Aorta (tissue), 5 donors: ENCODE results near the gene RSU1. TPM values are rescaled to one million over a fixed set of nuclear protein-coding genes. Genes with fewer than 3 reads are reported as not detected.
"Not testable (repeated sequence)": the region's sequence is repeated elsewhere in the genome, so short reads cannot be mapped to it uniquely, and the experiment has no call there.

ENCODE experiments used
- ATAC-seq: fragments of 200-7000 bp; cut with Tn5 transposase; one replicate; pipeline ENCODE4 v1.9.1; 2022; ENCODE audit warnings: moderate library complexity; ENCODE audit not compliant: low FRiP score
- DNase-seq, 2 donors: peaks; one replicate each; pipeline ENCODE4 v3.0.0-alpha.2; 2020
- H3K27ac ChIP-seq, 2 donors: one replicate each; pipeline ENCODE4 v1.5.1; 2013; ENCODE audit warnings: low read length in 2 of 2, mild to moderate bottlenecking in 2 of 2, moderate library complexity in 2 of 2, control low read depth in 1 of 2, inconsistent platforms in 1 of 2, low read depth in 1 of 2
- H3K27me3 ChIP-seq, 2 donors: one replicate each; pipeline ENCODE4 v1.6.1; 2013; ENCODE audit warnings: control low read depth in 1 of 2, low read length in 1 of 2, mild to moderate bottlenecking in 1 of 2, moderate library complexity in 1 of 2; ENCODE audit not compliant: insufficient read depth in 2 of 2, control insufficient read depth in 1 of 2
- H3K36me3 ChIP-seq, 2 donors: one replicate each; pipeline ENCODE4 v1.6.1; 2013; ENCODE audit warnings: control low read depth in 1 of 2, low read length in 1 of 2, mild to moderate bottlenecking in 1 of 2; ENCODE audit not compliant: insufficient read depth in 2 of 2, control insufficient read depth in 1 of 2
- H3K4me1 ChIP-seq, 2 donors: one replicate each; pipeline ENCODE4 v1.6.1; 2013; ENCODE audit warnings: low read length in 2 of 2, control low read depth in 1 of 2, mild to moderate bottlenecking in 1 of 2, moderate library complexity in 1 of 2; ENCODE audit not compliant: insufficient read depth in 2 of 2, control insufficient read depth in 1 of 2
- H3K4me3 ChIP-seq, 2 donors: one replicate each; pipeline ENCODE4 v1.5.1; 2013; ENCODE audit warnings: low read length in 2 of 2, control low read depth in 1 of 2, mild to moderate bottlenecking in 1 of 2
- H3K9me3 ChIP-seq: one replicate; pipeline ENCODE4 v1.6.1; 2013; ENCODE audit warnings: mild to moderate bottlenecking, low read length; ENCODE audit not compliant: control insufficient read depth
- WGBS, 2 donors: extraction: QIAGEN DNeasy Blood & Tissue Kit; methylation state at CpG; one replicate each; pipeline ENCODE4 v1.1.7; 2013; 5-methylcytosine and 5-hydroxymethylcytosine counted together
- intact Hi-C, 2 donors: fragments of 100-400 bp; cut with DNase I; formaldehyde crosslinking; loops; one replicate each; pipeline versions ENCODE4 v1.14.2 to v1.15.0; 2022
- polyA plus RNA-seq, 2 donors: library from polyadenylated mRNA; stranded (reverse); fragments of 200-250 nt; gene quantifications; one replicate each; pipeline ENCODE4 v1.2.3, GENCODE V29; 2013
- total RNA-seq, 2 donors: library from RNA; stranded (reverse); fragmentation: NEBNext Ultra II Directional; extraction: Animal tissue kit (Norgen Biotek cat#: 25700); gene quantifications; one replicate each; pipeline ENCODE4 v1.2.1, GENCODE V29; 2021
- donor health status: healthy with polysubstance abuse.
- donor health status: Bipolar disorder and iron deficiency.
- donor health status: DM: no; HTN: no; CAD: no.
- donor health status: DM: no; HTN: no; CAD: no.
- donor health status: DM: yes; HTN: yes; CAD: no.

The RSU1 gene
- total and polyA plus RNA-seq, 4 donors, result 65.0 to 130 (median 107) TPM

GRCh38 chr10:16832351-16833080 is 15.3 kb upstream of the RSU1 start:
- intact Hi-C loops, result no loop called here

GRCh38 chr10:16828701-16829175 is 11.5 kb upstream of the RSU1 start:
- no peaks in the 10 kb centered on the region for H3K9me3 ChIP-seq
- WGBS, 2 donors, result 6% methylated on average over 9 of the region's 9 CpGs
- DNase-seq (peak; percentile 75 to 83), ATAC-seq (peak; percentile 70)
- no peaks in the 10 kb centered on the region for H3K27me3 ChIP-seq
- H3K4me1 ChIP-seq, result no peaks in the 10 kb centered on the region
- H3K4me3 ChIP-seq, result no peak overlapping the region
- intact Hi-C loops, result loop anchor here in 1 of 2 donors (5.0 kb wide), 1 partner anchor 909 kb away; no protein-coding TSS in a partner anchor
- H3K36me3 ChIP-seq, result no peaks in the 10 kb centered on the region
- H3K27ac ChIP-seq, result peak overlapping the region in 1 of 2 donors; percentile 4

More at GRCh38 chr10:16832351-16833080, 15.3 kb upstream of the RSU1 start:
- Histone ChIP-seq H3K4me1 (no peaks in the 10 kb centered on the region), H3K27me3 (no peaks in the 10 kb centered on the region), H3K27ac (peak overlapping the region; percentile 91 to 98), H3K9me3 (no peaks in the 10 kb centered on the region), H3K4me3 (no peak overlapping the region), H3K36me3 (no peaks in the 10 kb centered on the region)
- WGBS, 2 donors, result 13 to 14% methylated on average over 11 of the region's 11 CpGs
- no peak for ATAC-seq
- peak in 1 of 2 donors; percentile 75 for DNase-seq

- H3K9me3 ChIP-seq, result no peaks in the 10 kb centered on the region
- ATAC-seq (peak; percentile 93), DNase-seq (peak in 1 of 2 donors; percentile 66)
- 8% methylated on average over 11 of the region's 11 CpGs for WGBS, 2 donors
- peak overlapping the region in 1 of 2 donors; percentile 4 for H3K27ac ChIP-seq
- H3K36me3 ChIP-seq, result no peaks in the 10 kb centered on the region
- intact Hi-C loops, result loop anchor here in 1 of 2 donors (5.0 kb wide), 1 partner anchor 909 kb away; no protein-coding TSS in a partner anchor
- H3K4me1 ChIP-seq, result no peaks in the 10 kb centered on the region
- no peaks in the 10 kb centered on the region for H3K27me3 ChIP-seq
- peak overlapping the region in 1 of 2 donors; percentile 26 for H3K4me3 ChIP-seq
These were observed 10.9 kb upstream of the RSU1 start for GRCh38 chr10:16828114-16828568.

GRCh38 chr10:16827474-16827873 is 10.2 kb upstream of the RSU1 start:
- 3 to 5% methylated on average over 8 of the region's 8 CpGs for WGBS, 2 donors
- H3K4me3 ChIP-seq, H3K36me3 ChIP-seq, H3K4me1 ChIP-seq, H3K9me3 ChIP-seq, DNase-seq, H3K27me3 ChIP-seq: not testable (repeated sequence)
- intact Hi-C loops, result loop anchor here in 1 of 2 donors (5.0 kb wide), 1 partner anchor 910 kb away; no protein-coding TSS in a partner anchor
- H3K27ac ChIP-seq, result peak overlapping the region in 1 of 2 donors; percentile 48
- peak; percentile 70 for ATAC-seq

- ATAC-seq, result no peak
These were observed 5.6 kb upstream of the RSU1 start for GRCh38 chr10:16822726-16823360.

GRCh38 chr10:16822027-16822426 is 4.8 kb upstream of the RSU1 start:
- Histone ChIP-seq H3K27me3 (no peaks in the 10 kb centered on the region), H3K4me1 (no peaks in the 10 kb centered on the region), H3K9me3 (no peaks in the 10 kb centered on the region), H3K4me3 (no peak overlapping the region), H3K36me3 (no peaks in the 10 kb centered on the region), H3K27ac (no peak overlapping the region)
- ATAC-seq (no peak), DNase-seq (no peak)
- intact Hi-C loops, result no loop called here
- 92 to 95% methylated on average over 2 of the region's 2 CpGs for WGBS, 2 donors

More at GRCh38 chr10:16822726-16823360, 5.6 kb upstream of the RSU1 start:
- 85 to 92% methylated on average over 4 of the region's 4 CpGs for WGBS, 2 donors
- no peak overlapping the region for H3K4me3 ChIP-seq
- H3K36me3 ChIP-seq, result no peaks in the 10 kb centered on the region
- no peaks in the 10 kb centered on the region for H3K9me3 ChIP-seq
- H3K27ac ChIP-seq, result no peak overlapping the region
- DNase-seq, result no peak
- intact Hi-C loops, result no loop called here
- no peaks in the 10 kb centered on the region for H3K4me1 ChIP-seq
- no peaks in the 10 kb centered on the region for H3K27me3 ChIP-seq

- Histone ChIP-seq H3K4me3 (no peak overlapping the region), H3K27me3 (no peaks in the 10 kb centered on the region), H3K36me3 (no peaks in the 10 kb centered on the region), H3K4me1 (peaks cover 0 to under 1% of the 10 kb centered on the region in 2 donors), H3K9me3 (no peaks in the 10 kb centered on the region), H3K27ac (no peak overlapping the region)
- DNase-seq (no peak), ATAC-seq (no peak)
- intact Hi-C loops, result no loop called here
- 92 to 95% methylated on average over 5 of the region's 5 CpGs for WGBS, 2 donors
These were observed 3.2 kb upstream of the RSU1 start for GRCh38 chr10:16820421-16820820.

GRCh38 chr10:16820018-16820417 is 2.8 kb upstream of the RSU1 start:
- intact Hi-C loops, result no loop called here
- WGBS, 2 donors, result 91 to 97% methylated on average over 1 of the region's 1 CpG
- ATAC-seq (no peak), DNase-seq (no peak)
- no peak overlapping the region for H3K4me3 ChIP-seq
- no peaks in the 10 kb centered on the region for H3K36me3 ChIP-seq
- no peaks in the 10 kb centered on the region for H3K9me3 ChIP-seq
- H3K4me1 ChIP-seq, result peaks cover 0 to 4% of the 10 kb centered on the region in 2 donors
- H3K27me3 ChIP-seq, result no peaks in the 10 kb centered on the region
- no peak overlapping the region for H3K27ac ChIP-seq
